ENCODE results near the gene NPIPB6. TPM values are rescaled to one million over a fixed set of nuclear protein-coding genes. Genes with fewer than 3 reads are reported as not detected.

Gene NPIPB6
- total RNA-seq, 1 experiment from 2014 or later: 2.1 TPM

DNA sequence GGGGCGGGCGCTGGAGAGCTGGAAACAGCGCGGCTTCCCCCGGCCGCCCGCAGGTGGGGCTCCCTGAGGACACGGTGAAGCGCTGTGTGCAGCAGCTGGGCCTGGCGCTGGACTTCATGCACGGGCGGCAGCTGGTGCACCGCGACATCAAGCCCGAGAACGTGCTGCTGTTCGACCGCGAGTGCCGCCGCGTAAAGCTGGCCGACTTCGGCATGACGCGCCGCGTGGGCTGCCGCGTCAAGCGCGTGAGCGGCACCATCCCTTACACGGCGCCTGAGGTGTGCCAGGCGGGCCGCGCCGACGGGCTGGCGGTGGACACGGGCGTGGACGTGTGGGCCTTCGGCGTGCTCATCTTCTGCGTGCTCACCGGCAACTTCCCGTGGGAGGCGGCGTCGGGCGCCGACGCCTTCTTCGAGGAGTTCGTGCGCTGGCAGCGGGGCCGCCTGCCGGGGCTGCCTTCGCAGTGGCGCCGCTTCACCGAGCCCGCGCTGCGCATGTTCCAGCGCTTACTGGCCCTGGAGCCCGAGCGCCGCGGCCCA lies 43.2 kb downstream of the NPIPB6 start (continued):
- TF ChIP-seq ZBTB33 (IDR thresholded peaks at IDR 0.05; ENCODE audit: extremely low read depth, insufficient replicate concordance, low read length) (no peak), ATF3 (IDR thresholded peaks at IDR 0.05) (no peak), RAD21 (IDR thresholded peaks at IDR 0.05; ENCODE audit: low read depth) (no peak)
- TF ChIP-seq, protein P1, sequence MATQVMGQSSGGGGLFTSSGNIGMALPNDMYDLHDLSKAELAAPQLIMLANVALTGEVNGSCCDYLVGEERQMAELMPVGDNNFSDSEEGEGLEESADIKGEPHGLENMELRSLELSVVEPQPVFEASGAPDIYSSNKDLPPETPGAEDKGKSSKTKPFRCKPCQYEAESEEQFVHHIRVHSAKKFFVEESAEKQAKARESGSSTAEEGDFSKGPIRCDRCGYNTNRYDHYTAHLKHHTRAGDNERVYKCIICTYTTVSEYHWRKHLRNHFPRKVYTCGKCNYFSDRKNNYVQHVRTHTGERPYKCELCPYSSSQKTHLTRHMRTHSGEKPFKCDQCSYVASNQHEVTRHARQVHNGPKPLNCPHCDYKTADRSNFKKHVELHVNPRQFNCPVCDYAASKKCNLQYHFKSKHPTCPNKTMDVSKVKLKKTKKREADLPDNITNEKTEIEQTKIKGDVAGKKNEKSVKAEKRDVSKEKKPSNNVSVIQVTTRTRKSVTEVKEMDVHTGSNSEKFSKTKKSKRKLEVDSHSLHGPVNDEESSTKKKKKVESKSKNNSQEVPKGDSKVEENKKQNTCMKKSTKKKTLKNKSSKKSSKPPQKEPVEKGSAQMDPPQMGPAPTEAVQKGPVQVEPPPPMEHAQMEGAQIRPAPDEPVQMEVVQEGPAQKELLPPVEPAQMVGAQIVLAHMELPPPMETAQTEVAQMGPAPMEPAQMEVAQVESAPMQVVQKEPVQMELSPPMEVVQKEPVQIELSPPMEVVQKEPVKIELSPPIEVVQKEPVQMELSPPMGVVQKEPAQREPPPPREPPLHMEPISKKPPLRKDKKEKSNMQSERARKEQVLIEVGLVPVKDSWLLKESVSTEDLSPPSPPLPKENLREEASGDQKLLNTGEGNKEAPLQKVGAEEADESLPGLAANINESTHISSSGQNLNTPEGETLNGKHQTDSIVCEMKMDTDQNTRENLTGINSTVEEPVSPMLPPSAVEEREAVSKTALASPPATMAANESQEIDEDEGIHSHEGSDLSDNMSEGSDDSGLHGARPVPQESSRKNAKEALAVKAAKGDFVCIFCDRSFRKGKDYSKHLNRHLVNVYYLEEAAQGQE (IDR thresholded peaks at IDR 0.05; ENCODE audit: low read depth): no peak

DNA sequence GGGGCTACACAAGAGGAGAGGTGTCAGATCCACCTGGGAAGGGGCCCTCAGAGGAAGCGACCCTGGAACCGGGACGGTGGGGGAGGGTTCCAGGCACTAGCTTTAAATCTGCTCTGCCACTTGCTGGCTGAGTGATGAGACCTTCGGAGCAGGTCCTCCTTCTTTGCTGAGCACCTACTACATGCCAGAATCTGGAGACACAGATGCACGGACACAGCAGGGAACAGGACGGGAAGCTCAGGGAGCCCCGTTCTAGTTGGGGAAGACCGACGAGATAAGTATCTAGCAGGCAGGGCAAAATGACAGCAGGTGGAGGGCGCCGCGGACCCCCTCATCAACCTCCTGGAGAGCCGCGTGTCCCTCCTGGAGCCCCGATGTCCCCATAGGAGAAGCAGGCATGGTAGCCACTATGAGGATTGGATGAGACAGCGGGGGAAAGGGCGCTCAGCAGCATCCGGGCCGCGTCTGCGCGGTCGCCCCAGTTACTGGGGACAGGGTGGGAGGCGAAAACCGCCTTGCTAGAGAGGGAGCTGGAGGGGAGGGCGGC lies 43.8 kb downstream of the NPIPB6 start:
- no peaks in the 10 kb centered on the region for H3K79me2 ChIP-seq (ENCODE audit: insufficient read depth, low read length)
- POLR2A ChIA-PET: no interaction called here
- no TSS peak for BruUV-seq (replicated peaks)
- RAD21 ChIA-PET (ENCODE audit: low non-redundant PET in 1 of 2, low total read pairs in 2 of 2, uncharacterized antibody in 2 of 2, unreplicated experiment in 2 of 2): no interaction called here
- H3K9ac ChIP-seq (ENCODE audit: low read length): no peak overlapping the region
- H4K20me1 ChIP-seq (ENCODE audit: insufficient read depth): no peaks in the 10 kb centered on the region
- H3K27me3 ChIP-seq (ENCODE audit: insufficient read depth, low read length): no peaks in the 10 kb centered on the region
- H3K36me3 ChIP-seq (ENCODE audit: control insufficient read depth in 1 of 2, insufficient read depth in 2 of 2, low read length in 2 of 2): peaks cover 0 to 4% of the 10 kb centered on the region in 2 experiments; a peak in 1 of 4 replicates
- no peak overlapping the region for H3K27ac ChIP-seq (ENCODE audit: low read depth, low read length)
- no peaks in the 10 kb centered on the region for H3K9me2 ChIP-seq (ENCODE audit: insufficient read depth)
- H3K4me3 ChIP-seq (replicated peaks in 1 of 2; ENCODE audit: low read depth in 1 of 2, low read length in 2 of 2): no peak overlapping the region
- no peak overlapping the region for H2AFZ ChIP-seq (ENCODE audit: low read depth, low read length, poor library complexity, severe bottlenecking)
- peaks cover 4 to 10% of the 10 kb centered on the region in 2 experiments; a peak in 2 of 4 replicates for H3K4me1 ChIP-seq (ENCODE audit: control insufficient read depth in 1 of 2, insufficient read depth in 2 of 2, low read length in 2 of 2)
- no peaks in the 10 kb centered on the region for H3K9me3 ChIP-seq (ENCODE audit: control insufficient read depth in 1 of 2, insufficient read depth in 1 of 2, low read depth in 1 of 2, low read length in 2 of 2)
- no peak overlapping the region for H3K4me2 ChIP-seq (ENCODE audit: low read length)
- CTCF ChIA-PET: interaction anchor here (1.3 kb wide), 1 partner anchor 42 kb away, joined by 4 read pairs; no protein-coding TSS in a partner anchor
- DNase-seq (ENCODE audit: low read depth, low spot score) (no peak), ATAC-seq (no peak)
- intact Hi-C loops (cut with micrococcal nuclease): loop anchor here (5.0 kb wide), 1 partner anchor 228 kb away; no protein-coding TSS in a partner anchor
- TF ChIP-seq EZH2phosphoT487 (IDR thresholded peaks at IDR 0.05; ENCODE audit: borderline replicate concordance) (no peak), CTCF (IDR thresholded peaks at IDR 0.05 in 2 of 3, conservative IDR thresholded peaks at IDR 0.05 in 1 of 3; ENCODE audit: borderline replicate concordance in 1 of 3, insufficient read depth in 1 of 3, low read depth in 2 of 3, low read length in 2 of 3) (no peak), EGR1 (IDR thresholded peaks at IDR 0.05; ENCODE audit: low read depth) (no peak), ZNF274 (IDR thresholded peaks at IDR 0.05; ENCODE audit: low read depth, low read length) (no peak), POLR2AphosphoS5 (IDR thresholded peaks at IDR 0.05; ENCODE audit: low read depth, low read length) (no peak), CEBPB (IDR thresholded peaks at IDR 0.05; ENCODE audit: low read depth) (no peak), FOSL1 (IDR thresholded peaks at IDR 0.05; ENCODE audit: low read depth) (no peak)
- TF ChIP-seq, protein P2, sequence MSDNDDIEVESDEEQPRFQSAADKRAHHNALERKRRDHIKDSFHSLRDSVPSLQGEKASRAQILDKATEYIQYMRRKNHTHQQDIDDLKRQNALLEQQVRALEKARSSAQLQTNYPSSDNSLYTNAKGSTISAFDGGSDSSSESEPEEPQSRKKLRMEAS (IDR thresholded peaks at IDR 0.05): no peak
